Measurements from ENCODE around the gene EIF5A. TPM values are rescaled to one million over a fixed set of nuclear protein-coding genes. Genes with fewer than 3 reads are reported as not detected.

The EIF5A gene
- total and polyA plus RNA-seq, 9 of the 15 experiments (the other 6 are each of a cell fraction or from before 2014, with no cell fraction given), result 22.9 to 1,163 (median 772) TPM

GRCh38 chr17:7280519-7281073 lies 26.8 kb upstream of the EIF5A start (continued):
- TF ChIP-seq THAP7 (CRISPR knock-in tag; IDR thresholded peaks at IDR 0.05) (no peak), GMEB1 (CRISPR knock-in tag; IDR thresholded peaks at IDR 0.05) (no peak), ZNF134 (CRISPR knock-in tag; conservative IDR thresholded peaks at IDR 0.05) (no peak), ZBTB49 (CRISPR knock-in tag; IDR thresholded peaks at IDR 0.05; ENCODE audit: borderline replicate concordance) (no peak), FOS (IDR thresholded peaks at IDR 0.05; ENCODE audit: extremely low read depth, insufficient read length) (no peak), ASH1L (IDR thresholded peaks at IDR 0.05; ENCODE audit: borderline replicate concordance, low read depth, partially characterized antibody) (no peak), ARID2 (IDR thresholded peaks at IDR 0.05) (peak; percentile 81), CHD4 (IDR thresholded peaks at IDR 0.05; ENCODE audit: insufficient read depth, insufficient replicate concordance, low read depth, low read length, poor library complexity, severe bottlenecking) (no peak), ATF4 (CRISPR knock-in tag; IDR thresholded peaks at IDR 0.05) (no peak), CGGBP1 (CRISPR knock-in tag; IDR thresholded peaks at IDR 0.05) (no peak), CREB3L1 (IDR thresholded peaks at IDR 0.05; ENCODE audit: borderline replicate concordance, low read depth) (no peak), SMARCC2 (IDR thresholded peaks at IDR 0.05; ENCODE audit: low read depth) (no peak), GABPA (tag; conservative IDR thresholded peaks at IDR 0.05; ENCODE audit: low read depth) (no peak), TSC22D4 (tag; IDR thresholded peaks at IDR 0.05) (no peak), RFX1 (IDR thresholded peaks at IDR 0.05) (no peak), SFPQ (IDR thresholded peaks at IDR 0.05; ENCODE audit: low read depth, low read length) (no peak)
